ENCODE data around the gene CIAO1. TPM values are rescaled to one million over a fixed set of nuclear protein-coding genes. Genes with fewer than 3 reads are reported as not detected.
"Not testable (repeated sequence)": the region's sequence is repeated elsewhere in the genome, so short reads cannot be mapped to it uniquely, and the experiment has no call there.

Gene CIAO1
- total RNA-seq, 1 donor from 2014 or later = 111 TPM

- intact Hi-C loops (cut with micrococcal nuclease) = loop anchor here (5.0 kb wide), 4 partner anchors 148 to 477 kb away; partner anchors contain the start of genes ADRA2B, ANKRD36C, KANSL3 and LMAN2L
- H3K36me3 Mint-ChIP-seq (ENCODE audit: low read depth) = peaks cover 32% of the 10 kb centered on the region
- no peaks in the 10 kb centered on the region for H3K9me3 Mint-ChIP-seq
- no peaks in the 10 kb centered on the region for H3K27me3 Mint-ChIP-seq (ENCODE audit: insufficient read depth)
- no peak for DNase-seq (ENCODE audit: low spot score)
- peaks cover 40% of the 10 kb centered on the region for H3K4me1 Mint-ChIP-seq (ENCODE audit: low read depth)
- peak overlapping the region; percentile 74 for H3K27ac Mint-ChIP-seq
- H3K4me3 Mint-ChIP-seq = peak overlapping the region; percentile 96
Measured at GRCh38 chr2:96265349-96265839, 631 bp upstream of the CIAO1 start.

DNA sequence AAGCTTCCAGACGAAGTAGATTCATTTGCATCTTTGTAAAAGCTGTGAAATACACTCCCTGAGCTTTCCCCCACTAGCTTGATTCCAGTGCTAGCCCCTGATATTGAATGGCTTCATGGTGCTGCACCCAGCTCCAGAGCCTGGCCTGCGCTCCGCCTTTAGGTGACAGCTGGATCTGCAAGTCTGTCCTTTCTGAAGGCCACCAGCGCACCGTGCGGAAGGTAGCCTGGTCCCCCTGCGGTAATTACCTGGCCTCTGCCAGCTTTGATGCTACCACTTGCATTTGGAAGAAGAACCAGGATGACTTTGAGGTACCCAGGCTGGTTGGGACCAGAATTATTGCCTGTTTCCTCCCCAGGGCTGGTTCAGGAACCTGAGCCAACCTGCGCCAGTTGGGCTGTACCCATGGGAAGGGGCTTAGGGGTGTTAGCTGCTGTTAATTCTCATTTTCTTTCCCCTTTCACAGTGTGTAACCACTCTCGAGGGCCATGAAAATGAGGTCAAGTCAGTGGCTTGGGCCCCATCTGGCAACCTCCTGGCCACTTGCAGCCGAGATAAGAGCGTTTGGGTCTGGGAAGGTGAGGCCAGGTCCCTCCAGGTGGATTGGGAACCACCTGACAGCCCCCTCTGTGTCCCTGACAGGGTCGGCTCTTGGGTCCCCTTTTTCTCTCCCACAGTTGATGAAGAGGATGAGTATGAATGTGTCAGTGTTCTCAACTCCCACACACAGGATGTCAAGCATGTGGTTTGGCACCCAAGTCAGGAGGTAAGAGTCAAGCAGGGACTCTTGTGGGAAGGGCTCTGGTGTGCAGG is 1.3 kb downstream of the CIAO1 start:
- Mint-ChIP-seq H3K9me3 (no peaks in the 10 kb centered on the region), H3K4me3 (peak overlapping the region; percentile 96), H3K27ac (peak overlapping the region; percentile 81), H3K36me3 (ENCODE audit: low read depth) (peaks cover 42% of the 10 kb centered on the region), H3K27me3 (ENCODE audit: insufficient read depth) (no peaks in the 10 kb centered on the region), H3K4me1 (ENCODE audit: low read depth) (peaks cover 32% of the 10 kb centered on the region)
- intact Hi-C loops (cut with micrococcal nuclease) = loop anchor here (2.0 to 5.0 kb wide), 6 partner anchors 67 to 475 kb away; partner anchors contain the start of genes ADRA2B, ANKRD36C, KANSL3 and LMAN2L
- peak; percentile 31 for DNase-seq (ENCODE audit: low spot score)

- no peak overlapping the region for H3K4me3 Mint-ChIP-seq
- no peak for DNase-seq (ENCODE audit: low spot score)
- H3K27ac Mint-ChIP-seq = no peak overlapping the region
- intact Hi-C loops (cut with micrococcal nuclease) = no loop called here
- H3K36me3 Mint-ChIP-seq (ENCODE audit: low read depth) = peaks cover 57% of the 10 kb centered on the region
- H3K9me3 Mint-ChIP-seq = no peaks in the 10 kb centered on the region
- peaks cover 16% of the 10 kb centered on the region for H3K4me1 Mint-ChIP-seq (ENCODE audit: low read depth)
- no peaks in the 10 kb centered on the region for H3K27me3 Mint-ChIP-seq (ENCODE audit: insufficient read depth)
Measured at GRCh38 chr2:96271995-96272394, 6.0 kb downstream of the CIAO1 start.

- no peak overlapping the region for H3K4me3 Mint-ChIP-seq
Measured at GRCh38 chr2:96273763-96274162, 7.7 kb downstream of the CIAO1 start.

DNA sequence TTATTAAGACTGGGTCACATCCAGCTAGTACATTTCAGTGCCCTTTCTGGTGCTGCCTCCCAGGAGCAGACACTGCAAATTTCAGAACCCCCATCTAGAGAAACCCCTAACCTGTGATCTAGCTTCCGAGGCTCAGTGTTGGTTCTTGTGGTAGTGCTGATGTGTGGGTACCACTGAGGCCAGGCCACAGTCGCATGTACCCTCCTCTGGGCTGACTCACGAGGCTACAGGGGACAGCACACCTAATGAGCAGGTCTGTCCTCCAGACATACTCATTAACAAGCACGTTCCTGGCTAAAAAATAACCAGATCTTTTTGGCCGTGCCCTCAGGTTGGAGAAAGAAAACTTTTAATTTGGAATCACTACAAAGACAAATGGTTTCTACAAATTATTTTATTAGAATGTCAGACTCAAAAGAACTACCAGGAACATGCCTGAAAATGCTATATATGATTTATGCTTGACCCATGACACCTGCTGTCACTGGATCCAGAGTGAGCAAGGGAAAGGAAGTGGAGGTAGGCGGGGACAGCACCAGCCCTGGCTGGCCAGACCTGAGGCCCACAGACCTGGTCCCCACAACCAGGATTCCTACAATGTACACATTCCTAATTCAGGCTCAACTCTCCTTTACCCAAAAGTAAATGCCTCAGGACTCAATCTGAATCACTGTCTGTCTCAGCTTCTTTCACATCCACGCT is 8.5 kb downstream of the CIAO1 start:
- no peak for DNase-seq (ENCODE audit: low spot score)
- no peaks in the 10 kb centered on the region for H3K9me3 Mint-ChIP-seq
- peaks cover 62% of the 10 kb centered on the region for H3K36me3 Mint-ChIP-seq (ENCODE audit: low read depth)
- H3K27me3 Mint-ChIP-seq (ENCODE audit: insufficient read depth) = no peaks in the 10 kb centered on the region
- no peak overlapping the region for H3K4me3 Mint-ChIP-seq
- no peaks in the 10 kb centered on the region for H3K4me1 Mint-ChIP-seq (ENCODE audit: low read depth)
- intact Hi-C loops (cut with micrococcal nuclease) = no loop called here
- peak overlapping the region; percentile 61 for H3K27ac Mint-ChIP-seq

More at GRCh38 chr2:96273763-96274162, 7.7 kb downstream of the CIAO1 start:
- no peak overlapping the region for H3K27ac Mint-ChIP-seq
- peaks cover 58% of the 10 kb centered on the region for H3K36me3 Mint-ChIP-seq (ENCODE audit: low read depth)
- H3K27me3 Mint-ChIP-seq (ENCODE audit: insufficient read depth) = no peaks in the 10 kb centered on the region
- intact Hi-C loops (cut with micrococcal nuclease) = no loop called here
- DNase-seq (ENCODE audit: low spot score) = no peak
- H3K4me1 Mint-ChIP-seq (ENCODE audit: low read depth) = peaks cover 2% of the 10 kb centered on the region
- H3K9me3 Mint-ChIP-seq = no peaks in the 10 kb centered on the region

GRCh38 chr2:96276787-96277499 is 10.9 kb downstream of the CIAO1 start:
- intact Hi-C loops (cut with micrococcal nuclease) = no loop called here
- DNase-seq (ENCODE audit: low spot score) = no peak
- H3K27me3 Mint-ChIP-seq (ENCODE audit: insufficient read depth) = no peaks in the 10 kb centered on the region
- H3K36me3 Mint-ChIP-seq (ENCODE audit: low read depth) = peaks cover 56% of the 10 kb centered on the region
- H3K27ac Mint-ChIP-seq = no peak overlapping the region
- no peak overlapping the region for H3K4me3 Mint-ChIP-seq
- no peaks in the 10 kb centered on the region for H3K4me1 Mint-ChIP-seq (ENCODE audit: low read depth)
- H3K9me3 Mint-ChIP-seq = no peaks in the 10 kb centered on the region

GRCh38 chr2:96287273-96287856 is 21.3 kb downstream of the CIAO1 start:
- Mint-ChIP-seq H3K27me3 (ENCODE audit: insufficient read depth) (no peaks in the 10 kb centered on the region), H3K36me3 (ENCODE audit: low read depth) (peaks cover 75% of the 10 kb centered on the region), H3K9me3 (no peaks in the 10 kb centered on the region), H3K27ac (peak overlapping the region; percentile 19), H3K4me1 (ENCODE audit: low read depth) (peaks cover 7% of the 10 kb centered on the region), H3K4me3 (no peak overlapping the region)
- DNase-seq (ENCODE audit: low spot score) = no peak
- intact Hi-C loops (cut with micrococcal nuclease) = no loop called here

DNA sequence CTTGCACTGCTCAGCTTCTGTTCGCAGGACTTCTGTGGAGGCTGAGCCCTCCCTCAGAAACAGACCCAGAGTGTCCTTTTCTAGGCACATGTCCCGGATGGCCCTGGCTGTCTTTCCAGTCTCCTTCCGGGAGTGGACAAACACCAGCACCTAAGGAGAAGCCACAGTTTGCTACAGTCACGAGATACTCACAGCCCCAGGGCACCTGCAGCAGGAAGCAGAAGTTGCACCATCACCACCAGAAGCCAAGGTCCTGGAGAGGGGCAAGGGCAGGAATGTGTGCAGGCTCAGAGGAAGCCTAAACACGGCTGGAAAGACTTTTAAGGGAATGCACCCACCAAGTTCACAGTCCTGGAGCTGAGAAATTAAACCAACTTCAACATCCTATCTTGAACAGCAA is 25.7 kb downstream of the CIAO1 start:
- H3K4me3 Mint-ChIP-seq = no peak overlapping the region
- DNase-seq (ENCODE audit: low spot score) = no peak
- H3K4me1 Mint-ChIP-seq (ENCODE audit: low read depth) = peaks cover 7% of the 10 kb centered on the region
- H3K36me3 Mint-ChIP-seq (ENCODE audit: low read depth) = peaks cover 82% of the 10 kb centered on the region
- H3K27ac Mint-ChIP-seq = no peak overlapping the region
- H3K27me3 Mint-ChIP-seq (ENCODE audit: insufficient read depth) = no peaks in the 10 kb centered on the region
- no peaks in the 10 kb centered on the region for H3K9me3 Mint-ChIP-seq
- intact Hi-C loops (cut with micrococcal nuclease) = no loop called here

GRCh38 chr2:96294271-96294670 is 28.2 kb downstream of the CIAO1 start:
- H3K4me1 Mint-ChIP-seq (ENCODE audit: low read depth); H3K4me3 Mint-ChIP-seq; H3K27me3 Mint-ChIP-seq (ENCODE audit: insufficient read depth); intact Hi-C loops (cut with micrococcal nuclease); H3K9me3 Mint-ChIP-seq; H3K27ac Mint-ChIP-seq; DNase-seq (ENCODE audit: low spot score): not testable (repeated sequence)
- peaks cover 80% of the 10 kb centered on the region for H3K36me3 Mint-ChIP-seq (ENCODE audit: low read depth)

- Mint-ChIP-seq H3K9me3 (no peaks in the 10 kb centered on the region), H3K27ac (no peak overlapping the region), H3K36me3 (ENCODE audit: low read depth) (peaks cover 68% of the 10 kb centered on the region), H3K27me3 (ENCODE audit: insufficient read depth) (no peaks in the 10 kb centered on the region), H3K4me1 (ENCODE audit: low read depth) (peaks cover 20% of the 10 kb centered on the region), H3K4me3 (no peak overlapping the region)
- intact Hi-C loops (cut with micrococcal nuclease) = no loop called here
- no peak for DNase-seq (ENCODE audit: low spot score)
Measured at GRCh38 chr2:96296925-96297324, 30.9 kb downstream of the CIAO1 start.

GRCh38 chr2:96301865-96302264 is 35.8 kb downstream of the CIAO1 start:
- H3K36me3 Mint-ChIP-seq (ENCODE audit: low read depth) = peaks cover 64% of the 10 kb centered on the region
- no peaks in the 10 kb centered on the region for H3K27me3 Mint-ChIP-seq (ENCODE audit: insufficient read depth)
- no peak overlapping the region for H3K27ac Mint-ChIP-seq
- intact Hi-C loops (cut with micrococcal nuclease) = no loop called here
- H3K9me3 Mint-ChIP-seq = no peaks in the 10 kb centered on the region
- H3K4me1 Mint-ChIP-seq (ENCODE audit: low read depth) = peaks cover 53% of the 10 kb centered on the region
- no peak overlapping the region for H3K4me3 Mint-ChIP-seq
- DNase-seq (ENCODE audit: low spot score) = no peak

DNA sequence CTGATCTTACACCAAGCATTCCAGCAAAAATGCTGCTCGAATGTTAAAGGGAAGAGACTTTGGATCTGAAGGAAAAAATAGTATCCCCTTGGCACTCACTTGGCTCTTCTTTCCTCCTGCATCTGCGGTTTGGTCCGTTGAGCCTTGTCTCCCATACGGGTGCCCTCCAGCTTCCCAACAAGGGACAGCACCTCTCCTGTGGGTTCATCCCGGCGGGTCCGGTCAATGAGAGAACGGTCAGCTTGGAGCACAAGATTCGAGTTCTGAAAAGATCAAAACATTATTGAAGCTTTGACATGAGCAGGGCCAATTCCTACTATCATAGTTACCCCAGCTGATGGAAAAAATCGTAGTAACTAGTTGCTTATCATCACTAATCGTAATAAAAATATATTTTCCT is 38.6 kb downstream of the CIAO1 start:
- no peak for DNase-seq (ENCODE audit: low spot score)
- intact Hi-C loops (cut with micrococcal nuclease) = loop anchor here (1.0 to 5.0 kb wide), 11 partner anchors 17 to 553 kb away; partner anchors contain the start of genes ANKRD39, CIAO1 and LMAN2L
- no peaks in the 10 kb centered on the region for H3K9me3 Mint-ChIP-seq
- peak overlapping the region; percentile 99 for H3K4me3 Mint-ChIP-seq
- H3K27me3 Mint-ChIP-seq (ENCODE audit: insufficient read depth) = no peaks in the 10 kb centered on the region
- H3K36me3 Mint-ChIP-seq (ENCODE audit: low read depth) = peaks cover 44% of the 10 kb centered on the region
- peaks cover 45% of the 10 kb centered on the region for H3K4me1 Mint-ChIP-seq (ENCODE audit: low read depth)
- peak overlapping the region; percentile 96 for H3K27ac Mint-ChIP-seq

All from activated T-helper 1 cell treated with anti-CD3 and anti-CD28 coated beads, Interleukin-12 subunit alpha, Interleukin-12 subunit beta, Interleukin-2, Interleukin-4 antibody, amounts not matched to agents 30 ng/mL and 10 ng/mL and 1 ng/mL, durations not matched to agents 14 hours and 24 hours and 36 hours (primary cell).